Measurements from ENCODE around the gene MBD2. TPM values are rescaled to one million over a fixed set of nuclear protein-coding genes. Genes with fewer than 3 reads are reported as not detected.
"Not testable (repeated sequence)": the region's sequence is repeated elsewhere in the genome, so short reads cannot be mapped to it uniquely, and the experiment has no call there.

MBD2 gene
- total RNA-seq, 1 donor from 2014 or later, result 40.4 TPM

GRCh38 chr18:54205959-54206358 is 18.5 kb downstream of the MBD2 start:
- peaks cover 16% of the 10 kb centered on the region for H3K36me3 Mint-ChIP-seq (ENCODE audit: insufficient read depth)
- no peak for TF ChIP-seq CTCF (IDR thresholded peaks at IDR 0.05; ENCODE audit: unreplicated experiment)
- H3K4me3 Mint-ChIP-seq (ENCODE audit: low read depth), result no peak overlapping the region
- H3K9me3 Mint-ChIP-seq (ENCODE audit: low read depth), result no peaks in the 10 kb centered on the region
- no peak overlapping the region for H3K27ac Mint-ChIP-seq
- DNase-seq (ENCODE audit: low spot score, unreplicated experiment), result no peak
- H3K4me1 Mint-ChIP-seq (ENCODE audit: low read depth), result peaks cover 17% of the 10 kb centered on the region
- no peaks in the 10 kb centered on the region for H3K27me3 Mint-ChIP-seq

- DNase-seq (ENCODE audit: low spot score, unreplicated experiment); H3K27me3 Mint-ChIP-seq; H3K9me3 Mint-ChIP-seq (ENCODE audit: low read depth); H3K4me3 Mint-ChIP-seq (ENCODE audit: low read depth); H3K27ac Mint-ChIP-seq: not testable (repeated sequence)
- peaks cover 17% of the 10 kb centered on the region for H3K36me3 Mint-ChIP-seq (ENCODE audit: insufficient read depth)
- peaks cover 17% of the 10 kb centered on the region for H3K4me1 Mint-ChIP-seq (ENCODE audit: low read depth)
These were observed 19.0 kb downstream of the MBD2 start for GRCh38 chr18:54205448-54205847.

- TF ChIP-seq CTCF (IDR thresholded peaks at IDR 0.05; ENCODE audit: unreplicated experiment), result no peak
- peaks cover 15% of the 10 kb centered on the region for H3K4me1 Mint-ChIP-seq (ENCODE audit: low read depth)
- H3K9me3 Mint-ChIP-seq (ENCODE audit: low read depth), result no peaks in the 10 kb centered on the region
- H3K27ac Mint-ChIP-seq, result no peak overlapping the region
- DNase-seq (ENCODE audit: low spot score, unreplicated experiment), result no peak
- H3K27me3 Mint-ChIP-seq, result no peaks in the 10 kb centered on the region
- H3K36me3 Mint-ChIP-seq (ENCODE audit: insufficient read depth), result peaks cover 19% of the 10 kb centered on the region
- no peak overlapping the region for H3K4me3 Mint-ChIP-seq (ENCODE audit: low read depth)
These were observed 19.6 kb downstream of the MBD2 start for GRCh38 chr18:54204883-54205282.

- DNase-seq (ENCODE audit: low spot score, unreplicated experiment), result no peak
- H3K9me3 Mint-ChIP-seq (ENCODE audit: low read depth), result no peaks in the 10 kb centered on the region
- H3K27me3 Mint-ChIP-seq, result no peaks in the 10 kb centered on the region
- peaks cover 24% of the 10 kb centered on the region for H3K36me3 Mint-ChIP-seq (ENCODE audit: insufficient read depth)
- H3K4me3 Mint-ChIP-seq (ENCODE audit: low read depth), result no peak overlapping the region
- no peak overlapping the region for H3K27ac Mint-ChIP-seq
- TF ChIP-seq CTCF (IDR thresholded peaks at IDR 0.05; ENCODE audit: unreplicated experiment), result no peak
- peaks cover 11% of the 10 kb centered on the region for H3K4me1 Mint-ChIP-seq (ENCODE audit: low read depth)
These were observed 20.6 kb downstream of the MBD2 start for GRCh38 chr18:54203914-54204313.

- H3K27me3 Mint-ChIP-seq, result no peaks in the 10 kb centered on the region
- no peak for TF ChIP-seq CTCF (IDR thresholded peaks at IDR 0.05; ENCODE audit: unreplicated experiment)
- peaks cover 25% of the 10 kb centered on the region for H3K36me3 Mint-ChIP-seq (ENCODE audit: insufficient read depth)
- H3K9me3 Mint-ChIP-seq (ENCODE audit: low read depth), result no peaks in the 10 kb centered on the region
- H3K4me1 Mint-ChIP-seq (ENCODE audit: low read depth), result peaks cover 13% of the 10 kb centered on the region
- no peak overlapping the region for H3K27ac Mint-ChIP-seq
- H3K4me3 Mint-ChIP-seq (ENCODE audit: low read depth), result no peak overlapping the region
- DNase-seq (ENCODE audit: low spot score, unreplicated experiment), result no peak
These were observed 21.6 kb downstream of the MBD2 start for GRCh38 chr18:54202851-54203250.

- Mint-ChIP-seq H3K36me3 (ENCODE audit: insufficient read depth) (peaks cover 21% of the 10 kb centered on the region), H3K9me3 (ENCODE audit: low read depth) (no peaks in the 10 kb centered on the region), H3K4me1 (ENCODE audit: low read depth) (peaks cover 9% of the 10 kb centered on the region), H3K4me3 (ENCODE audit: low read depth) (no peak overlapping the region), H3K27me3 (no peaks in the 10 kb centered on the region), H3K27ac (no peak overlapping the region)
- no peak for DNase-seq (ENCODE audit: low spot score, unreplicated experiment)
- TF ChIP-seq CTCF (IDR thresholded peaks at IDR 0.05; ENCODE audit: unreplicated experiment), result no peak
These were observed 26.6 kb downstream of the MBD2 start for GRCh38 chr18:54197747-54198411.
